Measurements from ENCODE around the gene SORCS2. TPM values are rescaled to one million over a fixed set of nuclear protein-coding genes. Genes with fewer than 3 reads are reported as not detected.

SORCS2 gene
- polyA plus RNA-seq, 1 donor: 6.9 TPM

DNA sequence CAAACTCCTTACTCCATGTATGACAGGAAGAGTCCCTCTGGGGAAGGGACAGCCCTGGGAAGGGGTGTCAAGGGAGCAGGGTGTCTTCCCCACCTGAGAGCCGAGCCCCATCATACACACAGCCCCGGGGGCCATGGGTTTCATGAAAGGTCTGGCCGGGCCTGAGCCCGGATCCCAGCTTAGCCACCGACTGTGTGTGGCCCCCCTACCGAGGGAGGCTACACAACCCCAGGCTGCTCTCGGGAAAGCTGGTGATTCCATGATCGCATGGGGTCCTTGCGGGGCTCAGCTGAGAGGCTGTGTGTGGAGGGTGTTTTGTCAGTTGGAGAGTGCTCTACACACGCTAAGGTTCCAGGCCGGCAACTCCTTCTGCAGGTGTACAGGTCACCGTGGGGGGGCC lies 55.6 kb downstream of the SORCS2 start:
- no peak for DNase-seq

DNA sequence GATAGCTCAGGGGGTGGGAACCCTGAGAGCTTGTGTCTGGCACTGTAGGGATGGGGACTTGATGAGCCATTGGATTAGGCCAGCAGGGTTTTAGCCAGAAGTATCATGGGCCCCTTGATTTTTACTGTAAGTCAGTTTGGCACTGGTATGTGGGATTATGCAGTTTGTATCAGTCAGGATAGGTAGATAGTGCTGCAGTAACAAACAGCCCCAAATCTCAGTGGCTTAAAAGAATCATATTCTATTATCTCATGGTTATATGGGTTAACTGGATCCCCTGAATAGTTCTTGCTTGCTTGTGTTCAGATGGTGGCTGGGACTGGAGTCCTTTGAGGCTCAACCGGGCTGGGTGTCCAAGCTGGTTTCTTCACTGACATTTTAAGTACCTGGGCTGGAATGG lies 56.5 kb downstream of the SORCS2 start:
- DNase-seq: no peak

DNA sequence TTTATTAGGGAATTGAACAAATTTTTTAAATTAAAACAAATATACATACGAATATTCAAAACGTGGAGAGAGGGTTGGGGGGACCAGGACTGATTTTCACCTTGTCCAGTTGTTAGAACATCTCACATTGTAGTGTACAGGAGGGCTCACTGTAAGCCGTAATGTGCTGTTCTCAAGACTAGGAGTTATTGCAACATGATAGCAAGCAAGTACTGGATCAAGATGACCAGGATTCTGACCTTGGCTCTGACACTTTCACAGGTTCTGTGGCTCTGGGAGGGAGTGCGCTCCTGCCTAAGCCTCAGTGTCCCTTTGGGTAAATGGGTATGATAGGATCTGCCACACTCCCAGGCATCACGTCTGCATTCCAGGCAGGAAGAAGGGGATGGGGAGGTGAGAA lies 59.0 kb downstream of the SORCS2 start:
- no peak for DNase-seq

DNA sequence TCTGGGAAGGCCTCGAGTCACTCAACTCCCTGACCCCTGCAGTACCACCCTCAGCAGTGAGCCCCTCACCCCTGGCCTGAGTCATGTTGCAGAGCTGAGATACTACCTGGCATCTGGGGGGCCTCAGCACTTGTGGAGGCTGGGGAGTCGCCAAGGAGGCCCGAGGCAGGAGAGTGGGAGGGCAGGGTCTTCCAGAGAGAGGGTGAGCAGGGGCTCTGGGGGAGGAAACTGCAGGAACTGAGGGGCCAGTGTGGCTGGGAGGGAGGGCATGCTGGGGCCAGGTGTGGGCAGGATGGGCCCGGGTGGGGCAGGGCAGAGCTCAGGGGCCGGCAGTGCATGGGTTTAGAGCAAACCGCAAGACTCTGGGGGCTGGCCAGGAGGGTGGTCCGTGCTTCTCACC lies 59.7 kb downstream of the SORCS2 start:
- DNase-seq: no peak

DNA sequence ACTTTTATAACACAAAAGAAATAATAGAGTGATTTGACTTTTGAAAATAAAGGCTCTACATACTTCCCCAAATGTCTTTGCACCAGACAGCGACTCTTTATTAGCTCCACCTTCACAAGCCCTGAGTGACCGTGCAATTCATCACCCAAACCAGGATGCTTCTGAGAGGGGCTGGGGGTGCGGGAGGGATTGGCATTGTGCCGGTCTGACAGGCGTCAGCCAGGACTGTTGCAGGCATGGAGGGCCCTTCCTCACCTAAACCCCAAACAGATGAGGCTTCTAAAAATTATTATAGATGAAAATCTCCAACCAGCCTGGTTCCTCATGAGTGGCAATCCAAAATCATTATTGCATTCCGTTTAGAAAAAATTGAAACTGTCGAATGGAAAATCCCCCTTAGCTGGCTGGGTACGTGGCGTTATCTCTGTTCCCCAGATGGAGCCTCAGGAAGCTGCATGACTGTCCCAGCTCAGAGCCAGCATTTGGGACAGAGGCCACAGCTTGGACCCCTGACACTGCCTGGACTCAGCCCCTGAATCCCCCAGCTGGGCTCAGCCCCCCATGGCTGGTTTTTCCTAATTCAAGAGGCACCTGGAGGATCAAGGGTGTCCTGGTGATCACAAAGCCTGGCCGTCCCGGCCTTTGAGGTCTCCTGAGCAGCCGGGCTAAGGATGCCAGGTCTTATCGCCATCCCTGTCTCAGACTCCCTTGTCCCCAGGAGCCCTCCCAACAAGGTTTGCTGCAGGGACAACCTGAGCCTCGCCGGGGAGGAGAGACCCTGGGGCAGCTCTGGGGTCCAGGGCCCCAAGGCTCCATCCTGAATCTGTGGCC lies 60.4 kb downstream of the SORCS2 start:
- DNase-seq: no peak

- DNase-seq: no peak
Measured at GRCh38 chr4:7253341-7253700, 61.0 kb downstream of the SORCS2 start.

GRCh38 chr4:7253837-7254236 lies 61.5 kb downstream of the SORCS2 start:
- DNase-seq: no peak

GRCh38 chr4:7254736-7255487 lies 62.6 kb downstream of the SORCS2 start:
- DNase-seq: no peak

GRCh38 chr4:7255488-7255881 lies 63.1 kb downstream of the SORCS2 start:
- no peak for DNase-seq

DNA sequence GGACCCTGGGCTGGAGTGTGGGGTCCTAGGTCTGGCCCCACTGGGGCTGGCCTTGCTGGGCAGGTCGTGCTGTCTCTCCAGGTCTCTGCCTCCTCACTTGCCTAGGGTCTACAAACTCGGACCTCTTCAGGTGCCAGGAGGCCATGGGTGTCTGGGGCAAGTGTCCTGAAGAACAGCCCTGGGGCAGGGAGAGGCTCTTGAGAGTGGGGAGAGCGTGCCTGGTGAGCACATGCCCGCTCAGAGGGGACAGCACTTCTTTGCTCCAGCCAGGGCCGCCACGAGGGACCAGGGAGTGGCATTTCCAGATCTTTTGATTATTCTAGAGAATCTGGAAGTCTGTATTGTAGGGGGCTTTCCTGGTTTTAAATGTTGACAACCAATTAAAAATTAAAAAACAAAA lies 63.7 kb downstream of the SORCS2 start:
- DNase-seq: no peak

DNA sequence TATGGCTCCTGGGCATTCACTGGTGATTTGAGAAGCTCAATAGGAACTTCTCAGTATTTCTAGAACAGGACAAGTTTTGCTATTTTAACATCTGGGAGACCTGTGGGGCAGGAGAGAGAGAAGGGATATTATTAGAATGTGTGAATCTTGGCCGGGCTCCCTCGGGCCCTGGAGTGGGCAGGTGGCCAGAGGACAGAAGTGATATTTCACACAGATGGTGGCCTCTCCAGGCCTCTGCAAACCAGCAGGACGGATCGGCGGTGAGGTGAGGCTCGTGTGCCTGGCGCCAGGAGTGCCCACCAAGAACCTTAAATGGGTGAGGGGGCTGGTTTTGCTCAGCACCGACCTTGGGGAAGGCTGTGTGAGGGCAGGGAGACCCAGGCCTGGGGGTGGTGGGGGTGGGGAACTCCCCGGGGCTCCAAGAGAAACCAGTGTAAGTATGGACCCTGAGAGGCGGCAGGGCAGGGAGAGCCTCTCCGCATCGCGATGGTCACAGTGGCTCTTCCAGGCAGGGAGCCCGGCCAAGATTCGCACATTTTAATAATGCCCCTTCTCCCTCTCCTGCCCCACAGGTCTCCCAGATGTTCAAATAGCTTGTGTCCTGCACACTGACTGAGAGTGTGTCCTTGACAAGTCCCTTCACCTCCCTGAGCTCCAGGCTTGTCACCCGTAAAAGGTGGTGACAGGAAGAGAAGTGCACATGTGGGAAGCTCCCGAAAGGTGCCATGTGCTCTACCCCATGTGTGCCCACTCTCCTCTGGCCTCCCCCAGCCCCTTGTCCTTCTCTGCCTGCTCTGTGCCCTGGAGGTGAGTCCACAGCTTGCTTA lies 64.9 kb downstream of the SORCS2 start:
- peak; percentile 75 for DNase-seq

DNA sequence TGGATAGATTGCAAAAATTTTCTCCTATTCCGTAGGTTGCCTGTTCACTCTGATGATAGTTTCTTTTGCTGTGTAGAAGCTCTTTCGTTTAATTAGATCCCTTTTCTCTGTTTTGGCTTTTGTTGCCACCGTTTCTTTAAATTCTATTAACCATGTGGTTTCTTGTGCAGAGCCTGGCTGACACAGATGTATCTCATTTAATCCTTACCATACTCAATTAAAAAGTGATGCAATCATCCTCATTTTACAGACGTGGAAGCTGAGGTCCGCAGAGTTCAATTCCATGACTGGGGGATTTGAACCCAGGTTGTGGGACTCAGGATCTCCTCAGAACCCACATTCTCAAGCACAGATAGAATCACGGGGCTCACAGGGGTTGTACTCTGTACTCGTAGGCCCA lies 66.7 kb downstream of the SORCS2 start:
- no peak for DNase-seq

DNA sequence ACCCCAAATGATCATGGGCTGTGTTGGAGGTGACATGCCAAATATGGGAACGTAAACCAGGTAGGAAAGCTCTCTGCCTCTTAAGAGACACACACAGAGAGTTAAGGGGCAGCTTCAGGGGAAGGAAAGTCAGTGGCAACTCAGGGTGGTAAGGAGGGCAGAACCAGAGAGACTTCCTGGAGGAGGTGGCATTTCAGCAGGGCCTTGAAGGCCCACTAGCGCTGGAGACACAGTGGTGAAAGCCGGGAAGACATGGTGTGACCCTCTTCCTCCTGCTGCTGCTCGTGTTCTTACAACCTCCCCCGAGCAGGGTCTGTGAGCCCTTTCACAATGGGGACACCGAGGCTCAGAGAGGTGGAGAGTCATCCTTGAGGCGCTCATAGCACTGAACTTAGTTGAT lies 68.2 kb downstream of the SORCS2 start:
- no peak for DNase-seq

DNA sequence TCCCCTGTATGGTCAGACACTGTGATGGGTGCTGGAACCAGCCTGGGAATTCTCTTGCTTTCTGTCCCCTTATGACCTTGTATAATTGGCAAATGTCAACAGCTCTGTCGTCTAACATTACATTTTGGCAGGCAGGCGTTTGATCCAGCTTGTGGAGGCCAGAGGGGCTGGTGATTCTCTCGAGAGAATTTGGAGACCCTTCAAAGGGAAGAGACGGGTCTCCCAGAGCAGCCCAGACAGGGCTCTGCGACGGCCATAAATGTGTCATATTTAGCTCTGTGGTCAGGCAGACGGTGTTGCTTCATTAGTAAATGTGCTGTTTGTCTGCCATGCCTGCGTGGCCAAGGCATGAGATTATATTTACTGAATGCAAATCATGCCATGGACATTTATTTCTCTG lies 68.7 kb downstream of the SORCS2 start:
- no peak for DNase-seq

DNA sequence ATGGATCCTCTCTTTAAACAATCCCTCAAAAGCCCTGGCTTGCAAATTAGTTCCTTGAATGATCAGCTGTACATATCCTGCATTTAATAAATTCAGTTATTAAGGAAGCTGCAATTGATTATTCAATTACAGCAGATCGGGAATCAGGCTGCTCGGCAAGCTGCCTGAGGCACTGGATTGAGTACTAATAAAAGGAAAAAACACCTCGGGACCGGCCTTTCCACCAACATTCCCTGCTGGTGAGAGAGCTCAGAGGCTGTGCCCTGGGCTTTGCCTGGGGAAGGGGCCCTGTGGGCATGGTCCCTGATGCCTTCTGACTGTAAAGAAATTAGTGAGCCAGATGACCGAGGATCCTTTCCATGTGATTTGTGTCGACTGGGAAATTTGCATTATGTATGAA lies 69.2 kb downstream of the SORCS2 start:
- no peak for DNase-seq

GRCh38 chr4:7262134-7262533 lies 69.8 kb downstream of the SORCS2 start:
- DNase-seq: no peak

- DNase-seq: no peak
Measured at GRCh38 chr4:7263166-7263565, 70.8 kb downstream of the SORCS2 start.

DNA sequence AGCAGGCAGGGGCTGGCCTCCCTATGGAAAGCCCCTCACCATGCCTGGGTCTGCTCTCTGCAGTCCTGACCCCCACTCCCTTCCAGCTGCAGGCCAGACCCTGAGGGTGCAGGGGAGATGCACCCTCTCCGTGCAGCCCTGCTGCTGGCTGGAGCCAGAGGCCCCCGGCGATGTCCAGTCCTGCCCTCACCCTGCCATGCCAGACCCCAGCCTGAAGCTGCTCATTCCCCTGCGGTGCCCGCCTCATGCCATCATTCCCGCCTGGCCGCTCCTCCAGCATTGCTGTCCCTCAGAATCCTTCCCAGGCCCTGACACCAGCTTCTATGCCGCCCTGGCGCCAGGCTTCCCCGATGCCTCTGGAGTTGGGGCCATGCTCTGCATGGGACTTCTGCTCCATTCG lies 72.4 kb downstream of the SORCS2 start:
- no peak for DNase-seq

DNA sequence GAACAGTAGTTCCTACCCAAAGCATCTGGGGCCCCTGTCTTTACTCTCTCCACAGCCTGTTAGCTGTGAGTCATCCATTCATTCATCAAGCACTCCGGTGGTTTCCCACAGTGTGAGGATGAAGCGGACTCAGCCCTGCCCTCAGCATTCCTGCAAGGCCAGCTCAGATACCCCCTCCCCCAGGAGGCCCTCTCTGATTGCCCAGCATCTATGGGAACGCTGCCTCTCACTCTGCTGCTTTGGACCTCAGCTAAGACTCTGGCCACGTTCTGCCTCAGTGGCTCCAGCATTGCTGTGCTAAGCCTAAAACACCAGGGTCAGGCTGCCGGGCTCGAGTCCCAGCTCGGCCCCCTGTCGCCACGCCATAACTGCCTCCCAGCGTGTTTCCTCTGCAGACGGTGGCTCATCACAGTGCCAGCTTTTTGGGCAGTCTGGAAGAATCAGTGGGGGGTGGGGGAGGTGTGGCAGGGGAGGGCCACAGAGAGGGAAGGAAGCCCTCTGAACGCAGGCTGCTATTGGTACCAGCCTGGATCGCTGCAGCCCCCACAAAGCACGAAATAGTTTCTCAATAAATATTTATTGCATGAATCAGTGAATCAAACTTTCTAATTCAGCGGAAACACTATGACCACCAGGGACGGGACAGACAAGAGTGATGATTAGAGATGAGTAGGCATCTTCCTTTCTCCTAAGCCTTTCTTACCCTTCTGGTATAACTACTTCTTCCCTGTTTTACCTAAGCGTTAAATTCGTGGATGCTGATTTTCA lies 74.4 kb downstream of the SORCS2 start:
- no peak for DNase-seq

DNA sequence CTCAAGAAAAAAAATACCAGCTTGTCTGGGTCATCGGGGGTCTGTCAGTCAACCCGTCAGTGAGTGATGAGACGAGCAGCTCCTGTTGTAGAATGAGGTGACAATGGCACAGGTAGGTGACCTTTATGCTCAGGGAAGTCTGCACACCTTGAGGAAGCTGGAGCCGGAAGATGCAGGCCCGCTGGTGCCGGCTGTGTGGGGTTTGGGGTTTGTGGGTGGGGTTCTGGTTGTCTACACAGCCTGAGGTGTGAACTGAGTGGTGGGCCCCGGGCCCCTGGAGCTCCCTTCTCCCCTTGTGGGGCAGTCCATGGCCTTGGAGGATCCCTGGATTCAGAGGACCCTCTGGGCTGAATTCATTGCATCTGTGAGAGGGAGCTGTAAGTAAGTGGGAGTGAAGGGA lies 75.5 kb downstream of the SORCS2 start:
- no peak for DNase-seq

- no peak for DNase-seq
Measured at GRCh38 chr4:7268941-7269340, 76.6 kb downstream of the SORCS2 start.

GRCh38 chr4:7270121-7270520 lies 77.8 kb downstream of the SORCS2 start:
- DNase-seq: no peak

DNA sequence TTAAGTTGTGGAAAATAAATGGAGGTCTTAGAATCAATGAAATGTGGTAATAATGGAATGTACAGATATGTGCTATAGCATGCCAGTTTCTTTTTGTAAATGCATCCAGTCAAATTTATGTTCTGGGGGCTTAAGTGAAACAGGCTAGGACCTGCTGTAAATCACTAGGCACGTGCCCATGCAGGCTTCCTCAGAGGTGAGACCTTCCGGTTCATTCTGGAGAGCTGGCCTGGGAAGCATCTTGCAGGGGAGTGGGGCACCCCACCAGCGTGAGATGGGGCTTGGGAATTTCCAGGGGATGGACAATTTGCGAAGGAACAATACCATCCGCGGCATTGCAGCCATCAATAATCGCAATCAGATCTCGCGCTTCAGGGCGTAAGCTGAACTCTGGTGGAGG lies 80.1 kb downstream of the SORCS2 start:
- no peak for DNase-seq
